ENCODE data around the gene SPON1.

SPON1 gene

GRCh38 chr11:14223636-14224288 is 261.2 kb downstream of the SPON1 start:
- Histone ChIP-seq H3K36me3 (ENCODE audit: insufficient read depth, insufficient read length, low read length) (no peaks in the 10 kb centered on the region), H3K9me3 (ENCODE audit: insufficient read depth, low read length) (peaks cover 12% of the 10 kb centered on the region; the same call in 1 of the 2 replicates), H3K4me1 (ENCODE audit: insufficient read depth, insufficient read length) (peaks cover 3% of the 10 kb centered on the region), H3K4me3 (ENCODE audit: insufficient read length, low read depth) (no peak overlapping the region), H3K27me3 (ENCODE audit: insufficient read depth, insufficient read length) (no peaks in the 10 kb centered on the region), H3K9ac (ENCODE audit: insufficient read length, low read depth) (no peak overlapping the region)
- TF ChIP-seq YY1 (IDR thresholded peaks at IDR 0.05; ENCODE audit: insufficient read depth, insufficient read length): no peak
- TF ChIP-seq SUZ12 (IDR thresholded peaks at IDR 0.05; ENCODE audit: extremely low read depth, insufficient read depth, insufficient read length): no peak
- no peak for TF ChIP-seq ZNF274 (IDR thresholded peaks at IDR 0.05; ENCODE audit: low read depth, low read length)
- no peak for DNase-seq (ENCODE audit: low read depth, low spot score)

GRCh38 chr11:14224395-14224794 is 261.9 kb downstream of the SPON1 start:
- H3K27me3 ChIP-seq (ENCODE audit: insufficient read depth, insufficient read length): no peaks in the 10 kb centered on the region
- H3K9me3 ChIP-seq (ENCODE audit: insufficient read depth, low read length): peaks cover 12% of the 10 kb centered on the region; the same call in 1 of the 2 replicates
- no peak for TF ChIP-seq ZNF274 (IDR thresholded peaks at IDR 0.05; ENCODE audit: low read depth, low read length)
- TF ChIP-seq YY1 (IDR thresholded peaks at IDR 0.05; ENCODE audit: insufficient read depth, insufficient read length): no peak
- TF ChIP-seq SUZ12 (IDR thresholded peaks at IDR 0.05; ENCODE audit: extremely low read depth, insufficient read depth, insufficient read length): no peak
- no peaks in the 10 kb centered on the region for H3K36me3 ChIP-seq (ENCODE audit: insufficient read depth, insufficient read length, low read length)
- no peak for DNase-seq (ENCODE audit: low read depth, low spot score)
- peaks cover 3% of the 10 kb centered on the region for H3K4me1 ChIP-seq (ENCODE audit: insufficient read depth, insufficient read length)
- no peak overlapping the region for H3K4me3 ChIP-seq (ENCODE audit: insufficient read length, low read depth)
- H3K9ac ChIP-seq (ENCODE audit: insufficient read length, low read depth): no peak overlapping the region

DNA sequence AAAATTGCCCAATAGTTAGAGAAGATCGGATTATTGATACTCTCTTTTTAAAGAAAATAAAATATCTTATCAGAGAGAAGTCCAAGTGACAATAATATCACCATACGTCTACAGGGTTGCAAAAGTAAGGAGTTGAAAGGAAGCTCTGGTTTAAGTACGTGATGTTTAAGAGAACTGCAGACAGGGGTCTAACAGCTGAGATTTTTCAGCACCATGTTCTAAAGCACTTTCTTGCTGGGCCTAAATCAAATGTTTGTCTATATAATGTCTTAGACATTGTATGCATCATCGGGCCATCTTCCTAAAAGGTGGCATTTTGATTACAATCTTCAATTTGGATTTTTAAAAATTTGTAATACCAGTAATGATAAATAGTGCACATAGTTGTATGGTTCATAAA is 263.1 kb downstream of the SPON1 start:
- no peak overlapping the region for H3K4me3 ChIP-seq (ENCODE audit: insufficient read length, low read depth)
- H3K9me3 ChIP-seq (ENCODE audit: insufficient read depth, low read length): peaks cover 12% of the 10 kb centered on the region; the same call in 1 of the 2 replicates
- DNase-seq (ENCODE audit: low read depth, low spot score): no peak
- TF ChIP-seq YY1 (IDR thresholded peaks at IDR 0.05; ENCODE audit: insufficient read depth, insufficient read length) (no peak), SUZ12 (IDR thresholded peaks at IDR 0.05; ENCODE audit: extremely low read depth, insufficient read depth, insufficient read length) (no peak), ZNF274 (IDR thresholded peaks at IDR 0.05; ENCODE audit: low read depth, low read length) (no peak)
- H3K4me1 ChIP-seq (ENCODE audit: insufficient read depth, insufficient read length): peaks cover 6% of the 10 kb centered on the region
- no peak overlapping the region for H3K9ac ChIP-seq (ENCODE audit: insufficient read length, low read depth)
- no peaks in the 10 kb centered on the region for H3K36me3 ChIP-seq (ENCODE audit: insufficient read depth, insufficient read length, low read length)
- H3K27me3 ChIP-seq (ENCODE audit: insufficient read depth, insufficient read length): no peaks in the 10 kb centered on the region

GRCh38 chr11:14228356-14228755 is 265.8 kb downstream of the SPON1 start:
- no peaks in the 10 kb centered on the region for H3K36me3 ChIP-seq (ENCODE audit: insufficient read depth, insufficient read length, low read length)
- H3K4me1 ChIP-seq (ENCODE audit: insufficient read depth, insufficient read length): peaks cover 6% of the 10 kb centered on the region
- no peak overlapping the region for H3K9ac ChIP-seq (ENCODE audit: insufficient read length, low read depth)
- H3K4me3 ChIP-seq (ENCODE audit: insufficient read length, low read depth): no peak overlapping the region
- no peak for DNase-seq (ENCODE audit: low read depth, low spot score)
- H3K9me3 ChIP-seq (ENCODE audit: insufficient read depth, low read length): peaks cover 12% of the 10 kb centered on the region; the same call in 1 of the 2 replicates
- no peaks in the 10 kb centered on the region for H3K27me3 ChIP-seq (ENCODE audit: insufficient read depth, insufficient read length)
- TF ChIP-seq ZNF274 (IDR thresholded peaks at IDR 0.05; ENCODE audit: low read depth, low read length): no peak
- no peak for TF ChIP-seq YY1 (IDR thresholded peaks at IDR 0.05; ENCODE audit: insufficient read depth, insufficient read length)
- no peak for TF ChIP-seq SUZ12 (IDR thresholded peaks at IDR 0.05; ENCODE audit: extremely low read depth, insufficient read depth, insufficient read length)

GRCh38 chr11:14229472-14229871 is 266.9 kb downstream of the SPON1 start:
- H3K9me3 ChIP-seq (ENCODE audit: insufficient read depth, low read length): peaks cover 12% of the 10 kb centered on the region; the same call in 1 of the 2 replicates
- no peak for DNase-seq (ENCODE audit: low read depth, low spot score)
- no peak overlapping the region for H3K9ac ChIP-seq (ENCODE audit: insufficient read length, low read depth)
- H3K4me3 ChIP-seq (ENCODE audit: insufficient read length, low read depth): no peak overlapping the region
- TF ChIP-seq YY1 (IDR thresholded peaks at IDR 0.05; ENCODE audit: insufficient read depth, insufficient read length): no peak
- TF ChIP-seq SUZ12 (IDR thresholded peaks at IDR 0.05; ENCODE audit: extremely low read depth, insufficient read depth, insufficient read length): no peak
- TF ChIP-seq ZNF274 (IDR thresholded peaks at IDR 0.05; ENCODE audit: low read depth, low read length): no peak
- H3K4me1 ChIP-seq (ENCODE audit: insufficient read depth, insufficient read length): peaks cover 6% of the 10 kb centered on the region
- H3K27me3 ChIP-seq (ENCODE audit: insufficient read depth, insufficient read length): no peaks in the 10 kb centered on the region
- no peaks in the 10 kb centered on the region for H3K36me3 ChIP-seq (ENCODE audit: insufficient read depth, insufficient read length, low read length)

GRCh38 chr11:14230407-14230806 is 267.9 kb downstream of the SPON1 start:
- no peak overlapping the region for H3K4me3 ChIP-seq (ENCODE audit: insufficient read length, low read depth)
- TF ChIP-seq SUZ12 (IDR thresholded peaks at IDR 0.05; ENCODE audit: extremely low read depth, insufficient read depth, insufficient read length) (no peak), YY1 (IDR thresholded peaks at IDR 0.05; ENCODE audit: insufficient read depth, insufficient read length) (no peak), ZNF274 (IDR thresholded peaks at IDR 0.05; ENCODE audit: low read depth, low read length) (no peak)
- no peak overlapping the region for H3K9ac ChIP-seq (ENCODE audit: insufficient read length, low read depth)
- peaks cover 12% of the 10 kb centered on the region; the same call in 1 of the 2 replicates for H3K9me3 ChIP-seq (ENCODE audit: insufficient read depth, low read length)
- H3K27me3 ChIP-seq (ENCODE audit: insufficient read depth, insufficient read length): no peaks in the 10 kb centered on the region
- no peak for DNase-seq (ENCODE audit: low read depth, low spot score)
- H3K4me1 ChIP-seq (ENCODE audit: insufficient read depth, insufficient read length): peaks cover 6% of the 10 kb centered on the region
- no peaks in the 10 kb centered on the region for H3K36me3 ChIP-seq (ENCODE audit: insufficient read depth, insufficient read length, low read length)

- Histone ChIP-seq H3K9me3 (ENCODE audit: insufficient read depth, low read length) (no peaks in the 10 kb centered on the region), H3K4me1 (ENCODE audit: insufficient read depth, insufficient read length) (peaks cover 6% of the 10 kb centered on the region), H3K4me3 (ENCODE audit: insufficient read length, low read depth) (no peak overlapping the region), H3K27me3 (ENCODE audit: insufficient read depth, insufficient read length) (no peaks in the 10 kb centered on the region), H3K9ac (ENCODE audit: insufficient read length, low read depth) (no peak overlapping the region), H3K36me3 (ENCODE audit: insufficient read depth, insufficient read length, low read length) (no peaks in the 10 kb centered on the region)
- no peak for TF ChIP-seq SUZ12 (IDR thresholded peaks at IDR 0.05; ENCODE audit: extremely low read depth, insufficient read depth, insufficient read length)
- TF ChIP-seq ZNF274 (IDR thresholded peaks at IDR 0.05; ENCODE audit: low read depth, low read length): no peak
- TF ChIP-seq YY1 (IDR thresholded peaks at IDR 0.05; ENCODE audit: insufficient read depth, insufficient read length): no peak
- DNase-seq (ENCODE audit: low read depth, low spot score): no peak
These were observed 270.1 kb downstream of the SPON1 start for GRCh38 chr11:14232652-14233051.

Data from NT2/D1 (cell line).